ENCODE results near the gene PPIH. TPM values are rescaled to one million over a fixed set of nuclear protein-coding genes. Genes with fewer than 3 reads are reported as not detected.

Gene PPIH
- total and polyA plus RNA-seq, 2 experiments from 2014 or later = 66.5 to 122 TPM

DNA sequence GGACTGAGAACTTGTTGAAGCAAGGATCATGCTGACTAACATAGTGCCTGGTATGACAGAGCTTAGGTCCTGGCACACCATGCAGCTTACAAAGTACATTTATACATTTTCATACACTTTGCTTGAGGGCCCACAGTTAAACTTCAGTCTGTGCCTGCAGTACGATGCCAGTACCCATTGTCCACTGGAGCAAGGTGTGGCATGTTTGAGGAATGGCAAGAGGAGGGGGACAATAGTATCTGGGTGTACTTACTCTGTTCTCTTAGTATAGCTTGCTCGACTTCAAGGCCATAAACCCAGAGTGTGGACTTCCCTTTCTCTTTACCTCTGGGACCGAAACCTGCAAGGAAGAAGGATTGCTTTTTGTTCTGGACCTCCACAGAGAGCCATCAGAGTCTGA lies 17.2 kb downstream of the PPIH start:
- H3K27me3 Mint-ChIP-seq (ENCODE audit: insufficient read depth, low read depth, poor library complexity) = no peaks in the 10 kb centered on the region
- peaks cover 12% of the 10 kb centered on the region for H3K36me3 Mint-ChIP-seq (ENCODE audit: low read depth)
- H3K4me1 ChIP-seq (ENCODE audit: insufficient read depth) = no peaks in the 10 kb centered on the region
- ATAC-seq (no peak), DNase-seq (ENCODE audit: low spot score) (no peak)
- no peaks in the 10 kb centered on the region for H3K27me3 ChIP-seq (ENCODE audit: insufficient read depth)
- TF ChIP-seq, protein P1, sequence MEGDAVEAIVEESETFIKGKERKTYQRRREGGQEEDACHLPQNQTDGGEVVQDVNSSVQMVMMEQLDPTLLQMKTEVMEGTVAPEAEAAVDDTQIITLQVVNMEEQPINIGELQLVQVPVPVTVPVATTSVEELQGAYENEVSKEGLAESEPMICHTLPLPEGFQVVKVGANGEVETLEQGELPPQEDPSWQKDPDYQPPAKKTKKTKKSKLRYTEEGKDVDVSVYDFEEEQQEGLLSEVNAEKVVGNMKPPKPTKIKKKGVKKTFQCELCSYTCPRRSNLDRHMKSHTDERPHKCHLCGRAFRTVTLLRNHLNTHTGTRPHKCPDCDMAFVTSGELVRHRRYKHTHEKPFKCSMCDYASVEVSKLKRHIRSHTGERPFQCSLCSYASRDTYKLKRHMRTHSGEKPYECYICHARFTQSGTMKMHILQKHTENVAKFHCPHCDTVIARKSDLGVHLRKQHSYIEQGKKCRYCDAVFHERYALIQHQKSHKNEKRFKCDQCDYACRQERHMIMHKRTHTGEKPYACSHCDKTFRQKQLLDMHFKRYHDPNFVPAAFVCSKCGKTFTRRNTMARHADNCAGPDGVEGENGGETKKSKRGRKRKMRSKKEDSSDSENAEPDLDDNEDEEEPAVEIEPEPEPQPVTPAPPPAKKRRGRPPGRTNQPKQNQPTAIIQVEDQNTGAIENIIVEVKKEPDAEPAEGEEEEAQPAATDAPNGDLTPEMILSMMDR (conservative IDR thresholded peaks at IDR 0.05; ENCODE audit: low read depth in 2 of 2) = no peak
- TF ChIP-seq EZH2phosphoT487 (IDR thresholded peaks at IDR 0.05; ENCODE audit: unreplicated experiment) = no peak
- TF ChIP-seq EZH2 (IDR thresholded peaks at IDR 0.05; ENCODE audit: low read depth, unreplicated experiment) = no peak
- TF ChIP-seq, protein P2, sequence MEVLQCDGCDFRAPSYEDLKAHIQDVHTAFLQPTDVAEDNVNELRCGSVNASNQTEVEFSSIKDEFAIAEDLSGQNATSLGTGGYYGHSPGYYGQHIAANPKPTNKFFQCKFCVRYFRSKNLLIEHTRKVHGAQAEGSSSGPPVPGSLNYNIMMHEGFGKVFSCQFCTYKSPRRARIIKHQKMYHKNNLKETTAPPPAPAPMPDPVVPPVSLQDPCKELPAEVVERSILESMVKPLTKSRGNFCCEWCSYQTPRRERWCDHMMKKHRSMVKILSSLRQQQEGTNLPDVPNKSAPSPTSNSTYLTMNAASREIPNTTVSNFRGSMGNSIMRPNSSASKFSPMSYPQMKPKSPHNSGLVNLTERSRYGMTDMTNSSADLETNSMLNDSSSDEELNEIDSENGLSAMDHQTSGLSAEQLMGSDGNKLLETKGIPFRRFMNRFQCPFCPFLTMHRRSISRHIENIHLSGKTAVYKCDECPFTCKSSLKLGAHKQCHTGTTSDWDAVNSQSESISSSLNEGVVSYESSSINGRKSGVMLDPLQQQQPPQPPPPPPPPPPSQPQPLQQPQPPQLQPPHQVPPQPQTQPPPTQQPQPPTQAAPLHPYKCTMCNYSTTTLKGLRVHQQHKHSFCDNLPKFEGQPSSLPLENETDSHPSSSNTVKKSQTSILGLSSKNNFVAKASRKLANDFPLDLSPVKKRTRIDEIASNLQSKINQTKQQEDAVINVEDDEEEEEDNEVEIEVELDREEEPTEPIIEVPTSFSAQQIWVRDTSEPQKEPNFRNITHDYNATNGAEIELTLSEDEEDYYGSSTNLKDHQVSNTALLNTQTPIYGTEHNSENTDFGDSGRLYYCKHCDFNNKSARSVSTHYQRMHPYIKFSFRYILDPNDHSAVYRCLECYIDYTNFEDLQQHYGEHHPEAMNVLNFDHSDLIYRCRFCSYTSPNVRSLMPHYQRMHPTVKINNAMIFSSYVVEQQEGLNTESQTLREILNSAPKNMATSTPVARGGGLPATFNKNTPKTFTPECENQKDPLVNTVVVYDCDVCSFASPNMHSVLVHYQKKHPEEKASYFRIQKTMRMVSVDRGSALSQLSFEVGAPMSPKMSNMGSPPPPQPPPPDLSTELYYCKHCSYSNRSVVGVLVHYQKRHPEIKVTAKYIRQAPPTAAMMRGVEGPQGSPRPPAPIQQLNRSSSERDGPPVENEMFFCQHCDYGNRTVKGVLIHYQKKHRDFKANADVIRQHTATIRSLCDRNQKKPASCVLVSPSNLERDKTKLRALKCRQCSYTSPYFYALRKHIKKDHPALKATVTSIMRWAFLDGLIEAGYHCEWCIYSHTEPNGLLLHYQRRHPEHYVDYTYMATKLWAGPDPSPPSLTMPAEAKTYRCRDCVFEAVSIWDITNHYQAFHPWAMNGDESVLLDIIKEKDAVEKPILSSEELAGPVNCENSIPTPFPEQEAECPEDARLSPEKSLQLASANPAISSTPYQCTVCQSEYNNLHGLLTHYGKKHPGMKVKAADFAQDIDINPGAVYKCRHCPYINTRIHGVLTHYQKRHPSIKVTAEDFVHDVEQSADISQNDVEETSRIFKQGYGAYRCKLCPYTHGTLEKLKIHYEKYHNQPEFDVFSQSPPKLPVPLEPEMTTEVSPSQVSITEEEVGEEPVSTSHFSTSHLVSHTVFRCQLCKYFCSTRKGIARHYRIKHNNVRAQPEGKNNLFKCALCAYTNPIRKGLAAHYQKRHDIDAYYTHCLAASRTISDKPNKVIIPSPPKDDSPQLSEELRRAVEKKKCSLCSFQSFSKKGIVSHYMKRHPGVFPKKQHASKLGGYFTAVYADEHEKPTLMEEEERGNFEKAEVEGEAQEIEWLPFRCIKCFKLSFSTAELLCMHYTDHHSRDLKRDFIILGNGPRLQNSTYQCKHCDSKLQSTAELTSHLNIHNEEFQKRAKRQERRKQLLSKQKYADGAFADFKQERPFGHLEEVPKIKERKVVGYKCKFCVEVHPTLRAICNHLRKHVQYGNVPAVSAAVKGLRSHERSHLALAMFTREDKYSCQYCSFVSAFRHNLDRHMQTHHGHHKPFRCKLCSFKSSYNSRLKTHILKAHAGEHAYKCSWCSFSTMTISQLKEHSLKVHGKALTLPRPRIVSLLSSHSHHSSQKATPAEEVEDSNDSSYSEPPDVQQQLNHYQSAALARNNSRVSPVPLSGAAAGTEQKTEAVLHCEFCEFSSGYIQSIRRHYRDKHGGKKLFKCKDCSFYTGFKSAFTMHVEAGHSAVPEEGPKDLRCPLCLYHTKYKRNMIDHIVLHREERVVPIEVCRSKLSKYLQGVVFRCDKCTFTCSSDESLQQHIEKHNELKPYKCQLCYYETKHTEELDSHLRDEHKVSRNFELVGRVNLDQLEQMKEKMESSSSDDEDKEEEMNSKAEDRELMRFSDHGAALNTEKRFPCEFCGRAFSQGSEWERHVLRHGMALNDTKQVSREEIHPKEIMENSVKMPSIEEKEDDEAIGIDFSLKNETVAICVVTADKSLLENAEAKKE (CRISPR knock-in tag; IDR thresholded peaks at IDR 0.05) = no peak
- H3K79me2 ChIP-seq (replicated peaks; ENCODE audit: insufficient read depth) = peaks cover 3% of the 10 kb centered on the region; the same call in 1 of the 2 replicates
- H3K9me3 Mint-ChIP-seq = no peaks in the 10 kb centered on the region
- H3K4me2 ChIP-seq = no peak overlapping the region
- no peak overlapping the region for H3K4me3 Mint-ChIP-seq
- H3K4me1 Mint-ChIP-seq = peaks cover 4% of the 10 kb centered on the region
- no peak overlapping the region for H3K27ac ChIP-seq (ENCODE audit: low read depth)
- 0 out of 2 replicates have a peak, but pooled peaks cover 3% of the 10 kb centered on the region for H3F3A ChIP-seq (replicated peaks; ENCODE audit: low read depth)
- H3K4me3 ChIP-seq = no peak overlapping the region
- 0 out of 2 replicates have a peak, but pooled peaks cover 5% of the 10 kb centered on the region for H4K20me1 ChIP-seq (replicated peaks; ENCODE audit: insufficient read depth)
- H3K27ac Mint-ChIP-seq = no peak overlapping the region
- peaks cover 4% of the 10 kb centered on the region; the same call in 1 of the 2 replicates for H3K36me3 ChIP-seq (ENCODE audit: insufficient read depth)
- no peaks in the 10 kb centered on the region for H3K9me2 ChIP-seq (ENCODE audit: insufficient read depth)
- no peak overlapping the region for H2AFZ ChIP-seq

Measured in GM23338 (cell line).